ENCODE results near the gene SLC49A4.

GRCh38 chr3:122828281-122828680 is 33.4 kb downstream of the SLC49A4 start:
- no peak for TF ChIP-seq CTCF (conservative IDR thresholded peaks at IDR 0.05; ENCODE audit: low read depth, low read length)
- no peak for TF ChIP-seq EZH2phosphoT487 (IDR thresholded peaks at IDR 0.05; ENCODE audit: borderline replicate concordance, low read length)
